GM21619 (cell line): ENCODE data around the gene SLC1A5.

Source experiments
- ATAC-seq: cut with Tn5 transposase; IDR thresholded peaks from one replicate; pipeline ENCODE4 v1.9.1; 2021; ENCODE audit not compliant: unreplicated experiment

SLC1A5 gene

DNA sequence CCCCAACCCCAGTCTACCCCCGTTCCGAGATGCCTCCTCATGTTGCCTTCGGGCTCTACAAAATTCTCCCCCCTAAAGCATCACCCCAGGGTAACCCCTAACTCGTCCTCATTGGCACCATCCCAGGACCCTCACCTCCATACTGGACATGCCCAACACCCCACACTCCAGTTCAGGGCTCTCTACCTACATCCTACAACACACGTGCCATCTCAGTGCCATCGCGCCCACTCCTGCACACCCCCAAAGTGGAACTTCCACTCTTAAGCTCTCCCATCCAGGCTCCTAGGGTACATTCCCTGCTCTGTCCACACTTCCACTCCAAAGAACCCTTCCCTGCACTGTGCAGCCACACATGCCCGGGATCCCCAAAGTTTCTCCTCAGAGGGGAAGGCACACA, 43.4 kb downstream of the SLC1A5 start:
- no peak for ATAC-seq

DNA sequence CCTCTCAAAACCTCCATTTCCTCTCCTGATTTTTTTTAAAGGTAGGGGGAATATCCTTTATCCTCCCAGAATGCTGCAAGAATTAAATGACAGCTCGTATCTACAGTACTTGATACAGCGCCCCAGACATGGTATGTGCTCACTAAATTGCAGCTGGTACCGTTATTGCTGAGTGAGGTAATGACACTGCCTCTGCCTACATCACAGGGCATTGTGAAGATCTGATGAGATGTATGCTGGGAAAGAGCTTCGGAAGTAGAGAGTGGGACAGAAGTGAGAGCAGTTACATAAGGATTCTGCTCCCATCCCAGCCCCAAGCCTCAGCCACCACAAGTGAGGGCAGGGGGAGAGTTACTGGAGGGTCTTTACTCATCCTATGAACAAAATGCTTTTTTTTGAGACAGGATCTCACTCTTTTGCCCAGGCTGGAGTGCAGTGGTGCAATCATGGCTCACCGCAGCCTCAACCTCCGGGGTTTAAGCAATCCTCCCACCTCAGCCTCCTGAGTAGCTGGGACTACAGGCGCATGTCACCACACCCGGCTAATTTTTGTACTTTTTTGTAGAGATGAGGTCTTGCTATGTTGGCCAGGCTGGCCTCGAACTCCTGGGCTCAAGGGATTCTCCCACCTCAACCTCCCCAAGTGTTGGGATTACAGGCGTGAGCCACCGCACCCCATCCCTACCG, 44.2 kb downstream of the SLC1A5 start:
- no peak for ATAC-seq

DNA sequence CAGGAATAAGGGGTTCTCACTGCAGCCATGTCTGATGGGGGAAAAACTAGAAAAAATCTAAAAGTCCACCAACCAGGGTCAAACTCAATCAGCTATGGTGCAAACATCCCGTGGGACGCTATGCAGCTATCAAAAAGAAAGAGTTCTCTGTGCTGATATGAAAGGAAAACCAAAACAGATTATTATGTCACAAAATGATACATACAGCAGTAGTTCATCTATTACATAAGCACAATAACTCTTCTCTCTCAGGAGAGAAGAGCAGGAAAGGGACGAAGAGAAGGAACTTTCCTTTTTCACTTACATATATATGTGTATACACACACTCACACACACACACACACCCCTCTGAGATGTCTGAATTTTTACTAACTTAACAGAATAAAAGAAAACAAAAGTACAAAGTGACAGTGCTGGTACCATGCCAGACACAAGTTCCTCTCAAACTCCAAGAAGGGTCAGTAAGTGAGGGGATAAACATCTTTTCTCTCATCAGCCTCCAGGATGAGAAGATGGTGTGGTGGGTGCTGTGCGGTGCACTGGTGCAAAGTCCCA, 45.4 kb downstream of the SLC1A5 start:
- no peak for ATAC-seq

DNA sequence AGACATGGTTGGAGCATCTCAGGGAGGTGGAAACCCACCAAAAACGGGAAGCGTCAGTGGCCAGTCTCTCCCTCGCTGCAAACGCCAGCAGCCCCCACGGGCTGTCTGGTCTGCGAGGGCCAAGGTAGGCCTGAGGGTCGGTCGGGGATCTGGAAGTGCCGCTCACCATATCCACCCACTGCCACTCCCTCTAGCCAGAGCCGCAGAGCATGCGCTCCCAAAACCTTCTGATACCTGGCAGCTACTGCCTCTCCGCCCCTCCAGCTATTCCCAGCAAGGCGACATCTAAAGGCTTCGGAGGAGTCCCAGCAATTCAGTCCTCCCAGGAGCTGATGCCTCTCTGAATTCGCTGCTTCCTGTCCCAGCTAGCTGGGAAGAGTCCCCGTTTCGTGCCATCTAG, 46.9 kb downstream of the SLC1A5 start:
- ATAC-seq = no peak

DNA sequence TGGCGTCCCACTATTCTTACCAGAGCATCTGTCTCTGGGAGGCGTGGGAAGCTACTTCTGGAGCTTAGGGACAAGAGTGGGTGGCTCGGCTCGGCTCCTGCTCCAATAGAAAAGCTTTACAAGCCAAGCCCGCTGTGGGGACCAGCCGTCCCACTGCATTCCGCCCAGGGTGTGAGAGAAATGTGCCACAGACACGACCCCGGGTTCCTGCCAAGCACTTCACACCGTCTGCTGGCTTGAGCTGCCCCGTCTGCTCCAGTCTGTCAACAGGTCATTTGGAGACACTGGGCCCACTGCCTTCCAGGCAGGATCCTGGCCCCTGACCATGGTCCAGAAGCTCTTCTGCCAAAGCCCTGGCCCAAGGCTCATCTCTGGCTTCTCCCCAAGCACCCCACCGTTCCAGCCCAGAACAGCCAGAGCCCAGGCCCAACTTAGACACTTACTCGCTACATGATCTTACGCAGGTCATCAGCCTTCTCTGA, 49.1 kb downstream of the SLC1A5 start:
- ATAC-seq = no peak

DNA sequence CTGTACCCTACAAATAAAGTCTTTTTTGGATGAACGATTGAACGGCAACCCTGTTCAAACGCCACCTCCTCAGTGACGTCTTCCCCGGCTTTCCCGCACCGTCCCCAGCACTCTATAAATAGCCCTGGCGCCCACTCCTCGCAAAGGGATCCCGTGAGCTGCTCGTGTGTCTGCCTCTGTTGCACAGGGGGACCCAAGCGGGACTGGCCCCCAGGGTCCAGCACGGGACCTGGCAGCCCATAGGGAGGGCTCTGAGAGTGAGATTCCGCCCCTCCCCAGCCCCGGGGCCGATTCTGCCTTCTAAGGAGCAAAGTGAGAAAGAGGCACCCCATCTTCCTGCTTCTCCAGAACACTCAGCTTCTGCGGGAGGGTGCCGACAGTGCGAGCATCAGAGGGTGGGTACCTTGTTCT, 50.6 kb downstream of the SLC1A5 start:
- no peak for ATAC-seq

DNA sequence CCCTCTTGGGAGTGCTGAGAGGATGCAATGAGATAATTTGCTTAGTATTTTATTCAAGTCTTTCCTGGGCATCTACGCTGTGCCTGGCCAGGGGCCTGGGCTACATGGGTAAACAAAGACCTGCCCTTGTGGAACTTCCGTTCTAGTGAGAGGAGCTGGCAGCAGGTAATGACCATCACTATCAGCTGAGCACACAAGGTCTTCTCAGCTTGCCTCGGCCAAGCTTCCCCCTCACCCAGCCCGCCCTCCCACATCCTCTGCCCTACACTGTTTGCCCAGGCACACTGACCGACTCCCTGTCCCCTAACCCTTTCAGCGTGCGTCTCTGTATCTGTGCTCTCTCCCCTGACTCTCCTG, 51.1 kb downstream of the SLC1A5 start:
- ATAC-seq = no peak

DNA sequence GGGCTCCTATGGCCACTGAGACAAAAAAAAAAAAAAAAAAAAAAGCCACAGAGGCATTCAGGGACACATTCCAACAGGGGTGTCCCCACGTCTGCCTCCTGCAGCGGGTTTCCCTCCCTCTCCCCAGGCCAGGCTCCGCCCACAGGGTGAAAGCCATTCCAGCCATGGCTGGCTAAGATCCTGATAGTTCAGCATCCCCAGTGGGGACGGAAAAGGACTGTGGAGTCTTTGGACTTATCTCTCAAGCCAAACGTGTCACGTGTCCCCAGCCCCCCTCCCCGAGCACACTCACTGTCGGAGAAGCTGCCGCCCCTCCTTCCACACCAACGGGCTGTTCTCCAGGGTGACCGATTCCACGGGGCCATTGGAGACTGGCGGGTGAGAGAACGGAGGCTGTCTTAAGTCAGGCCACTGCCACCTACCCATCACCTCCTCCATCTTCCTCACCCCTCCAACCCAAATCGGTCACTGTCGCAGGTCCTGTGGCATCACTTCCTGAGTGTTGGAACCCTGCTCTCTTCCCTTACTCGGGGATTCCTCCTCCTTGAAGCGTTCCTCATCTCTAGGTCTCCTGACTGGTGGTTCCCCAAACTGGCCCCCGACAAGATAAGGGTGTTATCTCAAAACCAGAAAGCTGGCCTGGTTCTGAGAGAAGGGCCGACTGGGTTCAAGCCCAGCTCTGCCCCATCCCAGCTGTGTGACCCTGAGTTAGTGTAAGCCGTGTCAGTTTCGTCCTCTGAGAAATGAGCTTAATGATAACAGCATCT, 51.7 kb downstream of the SLC1A5 start:
- no peak for ATAC-seq

DNA sequence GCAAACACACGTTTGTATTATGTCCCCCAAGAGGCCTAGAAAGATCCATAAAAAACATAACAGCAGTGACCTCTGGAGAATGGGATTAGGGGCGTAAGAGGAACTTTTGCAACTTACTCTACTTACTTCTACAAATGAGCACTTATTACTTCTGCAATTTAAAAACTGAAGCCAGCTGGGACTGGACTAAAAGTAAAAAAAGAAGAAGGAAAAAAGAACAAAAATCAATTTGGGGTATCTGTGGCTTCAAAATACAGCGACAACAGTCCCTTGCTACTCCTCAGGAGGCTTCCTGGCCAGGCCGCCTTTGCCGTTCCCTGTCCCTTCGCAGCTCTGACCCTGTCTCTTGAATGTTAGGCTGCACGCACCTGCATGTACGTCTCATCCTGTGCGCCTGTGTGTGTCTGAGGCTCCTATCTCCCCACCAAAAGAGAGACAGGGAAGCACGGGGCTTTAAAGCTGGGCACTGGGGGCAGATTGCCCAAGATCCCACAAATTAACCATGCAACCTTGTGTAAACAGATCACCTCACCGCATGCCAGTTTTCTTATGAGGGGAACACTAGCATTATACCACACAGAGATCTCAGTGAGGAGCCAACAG, 54.6 kb downstream of the SLC1A5 start:
- no peak for ATAC-seq

DNA sequence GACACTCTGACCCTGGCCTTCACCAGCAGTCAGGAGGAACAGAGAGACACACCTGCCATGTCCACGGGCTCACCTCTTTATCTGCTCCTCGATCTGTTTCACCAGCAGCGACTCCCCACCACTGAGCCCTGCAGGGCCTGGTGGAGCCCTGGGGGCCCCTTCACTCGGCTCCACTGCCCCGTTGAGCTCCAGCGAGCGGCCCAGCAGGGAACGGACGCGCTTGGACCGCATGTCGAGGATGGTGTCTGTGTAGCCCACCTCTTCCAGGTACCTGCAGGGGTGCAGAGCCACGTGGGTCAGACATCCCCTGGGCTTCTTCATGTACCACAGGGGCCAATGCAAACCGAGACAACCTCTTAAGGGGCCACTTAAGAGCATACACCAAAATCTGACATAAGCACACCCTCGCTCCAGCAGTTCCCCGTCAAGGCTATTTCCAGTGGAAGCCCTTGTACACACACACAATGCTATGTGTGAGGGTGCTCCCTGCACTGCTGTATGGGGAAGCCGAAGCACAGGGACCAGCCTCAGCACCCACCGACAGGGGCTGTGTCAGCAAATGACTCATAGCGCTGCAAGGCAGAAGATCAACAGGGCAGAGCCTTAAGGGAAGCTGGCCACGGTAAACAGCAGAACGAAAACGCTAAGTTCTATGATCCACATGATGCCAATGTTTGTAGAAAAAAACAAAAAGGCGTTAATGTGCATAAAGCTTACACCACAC, 55.3 kb downstream of the SLC1A5 start:
- ATAC-seq = no peak

DNA sequence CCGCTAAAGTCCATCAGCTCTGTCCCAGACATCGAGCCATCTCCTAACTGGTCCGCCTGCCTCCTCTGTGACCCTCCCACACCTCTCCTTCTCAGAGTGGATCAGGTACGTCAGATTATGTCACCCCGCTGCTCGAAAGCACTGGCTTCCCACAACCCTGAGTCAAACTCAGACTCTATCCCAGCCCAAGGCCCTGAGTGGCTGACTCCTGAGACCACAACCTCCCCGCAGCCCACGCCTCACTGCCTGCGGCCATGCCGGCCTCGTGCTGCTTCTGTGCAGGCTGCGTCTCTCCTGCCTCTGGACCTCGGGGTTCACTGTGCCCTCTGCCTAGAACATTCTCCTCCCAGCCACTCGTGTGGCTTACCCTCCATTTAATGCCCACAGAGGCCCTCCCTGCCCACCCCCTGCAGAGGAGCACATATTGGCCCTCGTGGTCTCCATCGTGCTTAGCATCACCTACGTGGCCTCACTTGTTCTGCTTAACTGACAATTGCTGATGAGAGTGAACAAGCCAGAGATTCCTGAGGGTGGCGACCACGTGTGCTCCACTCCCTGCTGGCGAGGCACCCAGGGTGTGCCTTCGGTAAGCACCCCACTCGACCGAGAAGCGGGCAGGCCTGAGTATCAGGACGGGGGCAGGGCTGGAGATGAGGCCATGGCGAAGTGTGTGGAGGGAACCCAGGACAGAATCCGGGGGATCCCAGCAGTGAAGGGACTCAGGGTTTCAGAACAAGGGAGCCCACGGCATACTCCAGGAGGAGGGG, 56.0 kb downstream of the SLC1A5 start:
- ATAC-seq = no peak

DNA sequence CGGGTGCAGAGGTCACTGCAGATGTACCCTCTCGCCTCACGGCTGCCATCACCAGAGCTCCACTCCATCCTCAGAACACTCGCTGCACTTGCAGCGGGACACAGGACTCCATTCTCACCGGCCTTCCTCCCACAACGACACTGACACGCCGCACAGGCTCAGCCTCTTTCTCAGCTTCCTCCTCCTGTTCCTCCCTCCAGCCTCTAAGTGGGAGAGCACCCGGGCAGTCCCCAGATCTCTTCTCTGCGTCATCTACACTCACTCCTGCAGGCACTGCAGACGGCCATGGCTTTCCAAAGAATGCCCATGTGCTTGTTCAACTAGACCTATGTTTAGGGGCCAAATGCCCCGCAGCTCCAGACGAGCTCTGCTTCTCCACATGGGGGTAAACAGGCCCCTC, 56.8 kb downstream of the SLC1A5 start:
- ATAC-seq = no peak

DNA sequence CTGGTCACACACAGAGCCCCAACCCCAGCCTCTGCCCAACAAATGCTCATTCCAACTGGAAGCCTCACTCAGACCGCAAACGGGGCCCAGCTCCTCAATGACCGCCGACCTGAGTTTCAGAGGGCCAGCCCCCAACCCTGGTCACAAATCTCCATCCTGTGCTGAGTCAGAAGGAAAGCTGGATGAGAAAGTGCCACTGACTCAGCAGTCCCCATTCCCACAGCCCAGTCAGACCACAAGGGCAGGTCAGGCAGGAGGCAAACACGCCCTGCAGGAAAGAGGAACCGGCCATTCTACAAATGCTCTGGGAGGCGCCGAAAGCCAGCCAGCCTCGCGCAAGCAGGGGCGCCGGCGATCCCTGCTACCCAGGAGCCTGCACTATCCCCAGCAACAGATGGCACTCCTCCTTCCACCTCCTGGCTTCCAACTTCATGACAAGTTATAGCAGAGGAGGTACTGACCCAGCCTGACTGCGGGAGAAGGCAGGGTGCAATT, 57.3 kb downstream of the SLC1A5 start:
- ATAC-seq = no peak

DNA sequence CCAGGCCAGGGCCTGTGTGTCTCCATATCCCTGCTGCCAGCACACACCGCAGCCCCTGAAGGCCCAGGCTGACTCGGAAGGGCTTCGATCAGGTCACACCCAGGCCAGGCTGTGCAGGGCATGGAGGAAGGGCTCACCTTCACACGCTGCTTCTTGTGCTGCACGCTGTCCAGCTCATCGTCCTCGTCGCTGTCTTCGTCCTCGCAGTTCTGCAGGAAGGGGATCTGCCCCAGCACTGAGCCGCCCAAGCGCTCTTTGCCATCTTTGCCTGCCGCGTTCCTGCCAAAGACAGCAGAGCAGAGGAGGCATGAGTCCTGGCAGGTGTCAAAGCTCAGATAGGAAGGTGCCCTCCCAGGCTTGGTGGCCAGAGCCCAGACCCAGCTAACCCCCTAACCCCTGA, 57.8 kb downstream of the SLC1A5 start:
- no peak for ATAC-seq

DNA sequence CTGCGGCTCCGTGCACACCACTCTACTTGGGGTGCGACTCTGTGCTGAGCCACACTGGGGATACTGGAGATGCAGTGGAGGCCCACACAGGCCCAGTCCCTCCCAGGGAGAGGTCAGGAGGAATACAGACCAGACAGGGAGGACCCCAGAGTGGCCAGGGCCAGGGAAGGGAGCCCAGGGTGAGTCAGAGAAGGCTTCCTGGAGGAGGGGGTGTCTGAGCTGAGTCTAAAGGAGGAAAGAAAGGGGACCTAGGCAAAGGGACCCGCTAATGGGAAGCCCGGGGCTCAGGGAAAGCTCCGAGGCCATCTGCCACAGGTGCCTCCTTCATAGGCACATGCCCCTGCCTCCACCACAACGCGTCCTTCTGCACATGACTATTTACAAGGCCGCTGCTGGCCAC, 58.2 kb downstream of the SLC1A5 start:
- ATAC-seq = no peak

DNA sequence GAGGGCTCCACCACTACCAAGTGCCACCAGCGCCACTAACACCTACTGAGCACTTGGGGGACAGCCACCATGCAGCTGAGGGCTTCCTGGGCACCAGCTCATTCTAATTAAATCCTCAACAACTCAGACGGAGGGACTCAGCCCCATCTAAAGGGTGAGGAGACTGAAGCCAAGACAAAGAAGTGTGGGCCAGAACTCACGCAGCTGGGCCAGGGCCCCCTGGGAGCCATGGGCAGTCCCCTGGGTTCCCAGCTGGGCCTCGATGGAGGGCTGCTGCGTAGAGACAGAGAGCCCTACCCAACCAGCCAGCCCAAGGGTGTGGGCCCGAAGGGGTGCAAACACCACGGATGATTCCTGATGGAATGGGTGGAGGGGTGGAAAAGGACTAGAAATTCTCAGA, 58.7 kb downstream of the SLC1A5 start:
- ATAC-seq = no peak

DNA sequence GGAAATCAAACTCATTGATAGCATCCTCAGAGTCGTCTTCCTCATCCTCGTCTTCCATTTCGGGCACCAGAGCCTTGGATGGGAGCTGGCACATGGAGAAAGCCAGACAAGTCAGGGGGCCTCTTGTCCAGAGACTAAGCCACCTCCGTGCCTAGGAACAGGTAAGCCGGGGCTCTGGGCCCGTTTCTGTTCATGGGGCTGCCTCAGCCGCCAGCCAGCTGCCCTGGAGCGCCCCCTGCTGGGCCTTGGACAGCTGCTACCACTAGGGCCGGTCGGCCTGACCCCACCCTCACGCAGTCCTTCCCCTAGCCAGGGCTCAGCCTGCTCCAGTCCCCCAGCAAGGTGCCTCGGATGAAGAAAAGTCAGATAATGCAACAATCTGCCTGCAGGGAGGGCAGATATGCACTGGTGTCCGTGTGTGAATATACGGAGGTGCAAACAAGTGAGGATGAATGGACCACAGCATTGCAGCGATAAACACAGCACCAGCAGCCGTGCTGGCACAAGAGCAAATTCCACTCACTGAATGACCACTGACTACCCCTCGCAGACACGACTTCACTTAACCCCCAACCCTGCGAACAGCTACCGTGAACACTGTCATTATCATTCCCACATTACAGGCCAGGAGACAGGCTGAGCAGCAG, 59.6 kb downstream of the SLC1A5 start:
- no peak for ATAC-seq

DNA sequence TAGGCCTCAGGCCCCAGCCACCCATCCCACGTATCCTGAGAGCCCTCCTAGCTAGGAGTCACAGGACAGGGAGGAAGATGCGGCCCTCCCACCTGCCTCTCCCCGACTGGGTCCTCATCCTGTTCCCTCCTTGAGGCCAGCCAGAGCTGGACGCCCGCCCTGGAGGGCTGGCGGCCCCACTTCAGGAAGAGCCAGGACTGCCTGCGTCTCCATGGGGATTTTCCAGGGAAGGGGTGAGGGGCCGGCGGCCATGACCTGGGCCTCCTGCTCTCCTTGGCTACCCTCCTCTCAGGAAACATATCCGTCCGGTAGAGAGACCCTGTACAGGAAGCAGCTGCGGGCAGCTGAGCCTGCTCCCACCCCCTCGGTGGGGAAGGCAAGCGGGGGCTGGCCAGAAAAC, 60.2 kb downstream of the SLC1A5 start:
- no peak for ATAC-seq

DNA sequence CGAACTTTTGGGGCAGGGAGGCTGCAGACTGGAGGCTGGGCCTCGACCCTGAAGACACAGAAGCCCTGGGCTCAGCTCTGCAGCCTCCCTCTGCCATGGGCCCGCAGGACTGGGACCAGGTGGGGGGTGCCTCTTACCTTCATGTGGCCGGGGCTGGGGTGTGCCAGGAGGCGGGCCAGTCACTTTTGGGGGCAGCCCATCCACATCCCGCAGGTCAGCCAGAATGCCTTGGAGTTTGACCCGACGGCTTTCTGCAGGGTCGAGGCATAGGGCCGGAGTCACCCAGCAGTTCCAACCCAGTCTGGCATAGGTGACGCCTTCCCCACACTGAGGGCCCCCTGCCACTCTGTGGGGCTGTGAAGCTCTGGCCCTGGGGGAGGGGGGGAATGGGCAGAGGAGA, 60.6 kb downstream of the SLC1A5 start:
- no peak for ATAC-seq

DNA sequence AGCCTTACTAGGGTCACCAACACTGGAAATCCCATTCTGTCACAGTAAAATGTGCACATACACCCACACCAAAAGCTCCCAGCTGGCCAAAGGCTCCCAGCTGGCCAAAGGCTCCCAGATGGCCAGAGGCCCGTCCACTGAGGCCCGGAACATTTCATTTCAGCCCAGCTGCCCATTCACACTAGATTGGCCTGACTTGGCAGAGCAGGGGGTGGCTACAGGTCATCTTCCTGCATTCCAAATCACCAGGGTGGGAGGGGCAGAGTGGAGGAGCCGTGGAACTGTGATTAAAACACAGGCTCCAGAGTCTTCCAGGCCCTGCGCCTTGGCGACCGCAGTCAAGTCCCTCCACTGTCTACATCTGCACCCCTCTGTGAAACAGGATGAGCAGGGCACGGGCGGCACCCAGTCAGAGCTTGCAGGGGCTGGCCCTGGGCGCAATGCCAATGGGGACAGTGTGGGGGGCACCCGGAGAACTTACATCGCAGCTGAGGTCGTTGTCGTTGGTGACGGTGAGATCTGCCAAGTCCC, 61.4 kb downstream of the SLC1A5 start:
- no peak for ATAC-seq
